Measurements from ENCODE around the gene HYOU1. TPM values are rescaled to one million over a fixed set of nuclear protein-coding genes. Genes with fewer than 3 reads are reported as not detected.
"Not testable (repeated sequence)": the region's sequence is repeated elsewhere in the genome, so short reads cannot be mapped to it uniquely, and the experiment has no call there.

HYOU1 gene
- total RNA-seq, 1 donor from 2014 or later = 301 TPM

DNA sequence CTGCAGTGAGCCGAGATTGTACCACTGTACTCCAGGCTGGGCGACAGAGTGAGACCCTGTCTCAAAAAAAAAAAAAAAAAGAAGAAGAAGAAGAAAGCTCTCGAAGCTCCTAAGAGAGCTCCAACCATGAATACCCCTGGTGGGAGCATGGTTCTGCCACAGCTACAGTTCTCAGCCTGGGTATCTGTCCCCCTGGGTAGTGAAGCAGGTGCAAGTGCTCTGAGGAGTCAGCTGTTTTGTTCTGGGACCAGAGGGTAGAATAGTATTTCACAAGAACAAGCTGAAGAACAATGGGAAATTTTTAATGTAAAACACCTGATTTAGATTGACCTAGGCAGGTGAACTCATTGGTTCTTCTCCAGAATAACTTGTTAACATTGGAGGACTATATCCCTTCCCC, 4.3 kb upstream of the HYOU1 start:
- H3K36me3 ChIP-seq (ENCODE audit: control insufficient read depth, insufficient read depth, low read length) = peaks cover 1% of the 10 kb centered on the region
- TF ChIP-seq, protein P1, sequence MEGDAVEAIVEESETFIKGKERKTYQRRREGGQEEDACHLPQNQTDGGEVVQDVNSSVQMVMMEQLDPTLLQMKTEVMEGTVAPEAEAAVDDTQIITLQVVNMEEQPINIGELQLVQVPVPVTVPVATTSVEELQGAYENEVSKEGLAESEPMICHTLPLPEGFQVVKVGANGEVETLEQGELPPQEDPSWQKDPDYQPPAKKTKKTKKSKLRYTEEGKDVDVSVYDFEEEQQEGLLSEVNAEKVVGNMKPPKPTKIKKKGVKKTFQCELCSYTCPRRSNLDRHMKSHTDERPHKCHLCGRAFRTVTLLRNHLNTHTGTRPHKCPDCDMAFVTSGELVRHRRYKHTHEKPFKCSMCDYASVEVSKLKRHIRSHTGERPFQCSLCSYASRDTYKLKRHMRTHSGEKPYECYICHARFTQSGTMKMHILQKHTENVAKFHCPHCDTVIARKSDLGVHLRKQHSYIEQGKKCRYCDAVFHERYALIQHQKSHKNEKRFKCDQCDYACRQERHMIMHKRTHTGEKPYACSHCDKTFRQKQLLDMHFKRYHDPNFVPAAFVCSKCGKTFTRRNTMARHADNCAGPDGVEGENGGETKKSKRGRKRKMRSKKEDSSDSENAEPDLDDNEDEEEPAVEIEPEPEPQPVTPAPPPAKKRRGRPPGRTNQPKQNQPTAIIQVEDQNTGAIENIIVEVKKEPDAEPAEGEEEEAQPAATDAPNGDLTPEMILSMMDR (IDR thresholded peaks at IDR 0.05; ENCODE audit: insufficient read depth, low read length, severe bottlenecking) = no peak
- H3K4me3 ChIP-seq (ENCODE audit: low read depth, low read length) = no peak overlapping the region
- no peak for FAIRE-seq
- no peaks in the 10 kb centered on the region for H3K27me3 ChIP-seq (ENCODE audit: control insufficient read depth, insufficient read depth, low read length)
- DNase-seq (ENCODE audit: low read depth) = no peak

DNA sequence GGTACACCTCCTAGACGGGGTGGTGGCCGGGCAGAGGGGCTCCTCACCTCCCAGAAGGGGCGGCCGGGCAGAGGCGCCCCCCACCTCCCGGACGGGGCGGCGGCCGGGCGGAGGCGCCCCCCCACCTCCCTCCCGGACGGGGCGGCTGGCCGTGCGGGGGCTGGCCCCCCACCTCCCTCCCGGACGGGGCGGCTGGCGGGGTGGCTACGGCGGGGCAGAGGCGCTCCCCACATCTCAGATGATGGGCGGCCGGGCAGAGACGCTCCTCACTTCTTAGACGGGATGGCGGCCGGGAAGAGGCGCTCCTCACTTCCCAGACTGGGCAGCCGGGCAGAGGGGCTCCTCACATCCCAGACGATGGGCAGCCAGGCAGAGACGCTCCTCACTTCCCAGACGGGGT, 2.1 kb upstream of the HYOU1 start:
- not testable (repeated sequence) for DNase-seq (ENCODE audit: low read depth); FAIRE-seq; H3K4me3 ChIP-seq (ENCODE audit: low read depth, low read length); H3K27me3 ChIP-seq (ENCODE audit: control insufficient read depth, insufficient read depth, low read length)
- peaks cover 17% of the 10 kb centered on the region for H3K36me3 ChIP-seq (ENCODE audit: control insufficient read depth, insufficient read depth, low read length)

DNA sequence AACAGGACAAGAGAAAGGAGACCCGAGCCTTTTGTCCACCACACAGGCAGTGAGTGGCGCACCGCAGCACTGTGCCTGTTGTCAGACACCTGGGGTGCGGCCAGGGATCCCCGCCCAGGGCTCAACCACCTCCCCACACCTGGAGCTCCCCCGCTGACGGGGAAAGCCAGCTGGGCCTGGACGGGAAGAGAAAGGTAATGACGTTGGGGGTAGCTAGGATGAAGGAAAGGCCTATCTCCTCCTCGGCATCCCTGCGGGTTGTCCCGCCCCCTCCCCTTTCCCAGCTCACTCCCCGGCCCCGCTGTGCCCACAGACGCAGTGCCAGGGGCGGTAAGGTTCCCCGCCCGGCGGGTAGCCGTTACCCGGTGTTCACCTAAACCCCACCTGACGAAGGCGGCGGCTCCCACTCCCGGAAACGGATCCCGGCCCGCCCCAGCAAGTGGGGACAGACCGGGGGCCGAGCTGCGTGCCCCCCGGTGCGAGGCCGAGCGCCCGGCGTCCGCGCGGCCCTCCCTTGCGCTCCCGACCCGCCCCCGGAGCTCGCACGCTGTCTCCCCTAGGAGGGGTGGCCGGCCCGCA, 495 bp downstream of the HYOU1 start:
- FAIRE-seq = no peak
- peak; percentile 47 for DNase-seq (ENCODE audit: low read depth)
- H3K4me3 ChIP-seq (ENCODE audit: low read depth, low read length) = peak overlapping the region; percentile 87
- H3K36me3 ChIP-seq (ENCODE audit: control insufficient read depth, insufficient read depth, low read length) = peaks cover 36% of the 10 kb centered on the region
- TF ChIP-seq, protein P1 (IDR thresholded peaks at IDR 0.05; ENCODE audit: insufficient read depth, low read length, severe bottlenecking) = no peak
- H3K27me3 ChIP-seq (ENCODE audit: control insufficient read depth, insufficient read depth, low read length) = no peaks in the 10 kb centered on the region

DNA sequence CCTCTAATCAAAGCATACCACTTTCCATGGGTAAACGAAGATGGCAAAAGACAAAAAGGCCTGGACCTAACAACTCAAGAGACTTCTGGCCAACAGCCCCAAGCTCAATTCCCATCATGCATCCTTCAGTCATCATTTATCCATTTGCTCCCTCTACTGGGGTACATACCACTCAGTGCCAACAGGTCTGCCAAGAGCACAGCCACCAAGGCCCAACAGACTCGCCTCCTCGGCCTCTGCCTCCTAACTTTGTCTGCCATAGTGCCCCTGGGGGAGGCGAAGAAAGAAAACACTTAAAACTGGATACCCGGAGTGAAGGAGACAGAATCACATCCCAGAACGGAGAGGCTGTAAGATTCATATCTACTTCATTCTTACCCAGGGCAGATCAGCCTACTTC, 1.1 kb downstream of the HYOU1 start:
- H3K36me3 ChIP-seq (ENCODE audit: control insufficient read depth, insufficient read depth, low read length) = peaks cover 39% of the 10 kb centered on the region
- no peaks in the 10 kb centered on the region for H3K27me3 ChIP-seq (ENCODE audit: control insufficient read depth, insufficient read depth, low read length)
- FAIRE-seq (no peak), DNase-seq (ENCODE audit: low read depth) (peak; percentile 36)
- TF ChIP-seq, protein P1 (IDR thresholded peaks at IDR 0.05; ENCODE audit: insufficient read depth, low read length, severe bottlenecking) = no peak
- H3K4me3 ChIP-seq (ENCODE audit: low read depth, low read length) = peak overlapping the region; percentile 87

DNA sequence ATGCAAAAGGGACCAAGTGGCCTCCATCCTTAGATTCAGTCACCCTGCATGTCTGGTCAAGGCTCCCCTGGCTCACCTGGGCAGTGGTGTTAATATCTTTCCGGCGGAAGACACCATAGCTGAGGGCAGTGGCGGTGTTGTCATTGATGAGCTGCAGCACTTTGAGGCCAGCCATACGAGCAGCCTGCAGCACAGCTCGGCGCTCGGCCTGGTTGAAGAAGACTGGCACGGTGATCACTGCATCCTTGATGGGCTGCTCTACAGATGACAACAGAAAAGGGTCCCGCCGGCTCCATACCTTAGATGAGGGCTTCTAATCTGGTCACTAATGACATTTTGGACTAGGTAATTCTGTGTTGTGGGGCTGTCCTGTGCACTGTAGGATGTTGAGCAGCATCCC, 2.6 kb downstream of the HYOU1 start:
- DNase-seq (ENCODE audit: low read depth) (no peak), FAIRE-seq (no peak)
- Histone ChIP-seq H3K27me3 (ENCODE audit: control insufficient read depth, insufficient read depth, low read length) (no peaks in the 10 kb centered on the region), H3K36me3 (ENCODE audit: control insufficient read depth, insufficient read depth, low read length) (peaks cover 46% of the 10 kb centered on the region), H3K4me3 (ENCODE audit: low read depth, low read length) (no peak overlapping the region)
- TF ChIP-seq, protein P1 (IDR thresholded peaks at IDR 0.05; ENCODE audit: insufficient read depth, low read length, severe bottlenecking) = no peak

DNA sequence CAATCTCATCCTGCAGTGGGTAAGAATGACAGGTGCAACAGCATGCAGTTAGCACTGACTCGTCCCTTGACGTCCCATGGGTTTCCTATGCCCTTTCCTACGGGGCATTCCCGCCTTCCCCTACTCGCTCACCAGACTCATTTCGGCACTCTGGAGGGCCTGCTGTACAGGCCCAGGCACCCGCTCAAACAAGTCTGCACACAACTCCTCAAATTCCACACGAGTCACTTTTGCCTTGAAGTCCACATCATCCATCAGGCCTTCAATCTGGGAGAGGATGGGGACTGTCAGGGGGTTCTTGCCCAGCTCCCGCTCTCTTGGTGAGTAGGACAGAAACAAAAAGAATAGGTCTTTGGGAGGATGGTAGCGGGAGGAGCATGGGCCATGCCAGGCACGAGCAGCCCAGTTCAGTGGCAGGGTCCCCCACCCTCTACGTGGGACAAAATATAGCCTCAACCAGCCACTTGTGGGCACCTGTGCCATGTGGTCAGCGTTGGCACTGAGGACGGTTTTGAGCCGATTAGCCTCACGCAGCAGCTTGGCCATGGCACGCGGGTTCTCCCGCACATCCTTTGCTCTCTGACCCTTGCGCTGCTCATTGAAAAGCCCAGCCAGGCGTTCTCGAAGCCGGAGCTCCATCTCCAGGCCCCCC, 4.7 kb downstream of the HYOU1 start:
- DNase-seq (ENCODE audit: low read depth) (peak; percentile 30), FAIRE-seq (no peak)
- H3K36me3 ChIP-seq (ENCODE audit: control insufficient read depth, insufficient read depth, low read length) = peaks cover 62% of the 10 kb centered on the region
- no peaks in the 10 kb centered on the region for H3K27me3 ChIP-seq (ENCODE audit: control insufficient read depth, insufficient read depth, low read length)
- TF ChIP-seq, protein P1 (IDR thresholded peaks at IDR 0.05; ENCODE audit: insufficient read depth, low read length, severe bottlenecking) = no peak
- H3K4me3 ChIP-seq (ENCODE audit: low read depth, low read length) = no peak overlapping the region

Measured in bronchial epithelial cell (primary cell).